H9 (cell line): ENCODE data around the gene TNFAIP6. TPM values are rescaled to one million over a fixed set of nuclear protein-coding genes. Genes with fewer than 3 reads are reported as not detected.

ENCODE experiments used
- DNase-seq: peaks from one replicate; pipeline ENCODE4 v3.0.0-alpha.2; 2017
- H2AFZ ChIP-seq: one replicate; pipeline ENCODE4 v1.6.1; 2013; ENCODE audit warnings: mild to moderate bottlenecking, low read length, control low read depth, moderate library complexity
- H2AK5ac ChIP-seq: 2 replicates; pipeline ENCODE4 v1.6.1; 2013; ENCODE audit warnings: low read length, control low read depth, mixed read lengths; ENCODE audit not compliant: insufficient read length
- H2BK120ac ChIP-seq: one replicate; pipeline ENCODE4 v1.6.1; 2013; ENCODE audit warnings: low read depth, mild to moderate bottlenecking, low read length, control low read depth, inconsistent platforms; ENCODE audit not compliant: poor library complexity, severe bottlenecking
- H2BK12ac ChIP-seq: 2 replicates; pipeline ENCODE4 v1.6.1; 2013; ENCODE audit warnings: low read length, control low read depth, mixed read lengths, low read depth; ENCODE audit not compliant: insufficient read length
- H2BK15ac ChIP-seq: 2 replicates; pipeline ENCODE4 v1.6.1; 2013; ENCODE audit warnings: low read depth, low read length, control low read depth
- H2BK20ac ChIP-seq: one replicate; pipeline ENCODE4 v1.6.1; 2013; ENCODE audit warnings: low read depth, mild to moderate bottlenecking, low read length, control low read depth, inconsistent platforms; ENCODE audit not compliant: poor library complexity, severe bottlenecking
- H2BK5ac ChIP-seq: 2 replicates; pipeline ENCODE4 v1.6.1; 2013; ENCODE audit warnings: low read length, control low read depth, mixed read lengths; ENCODE audit not compliant: insufficient read length
- H3K14ac ChIP-seq: 2 replicates; pipeline ENCODE4 v1.6.1; 2013; ENCODE audit warnings: low read length, control low read depth; ENCODE audit not compliant: insufficient read depth
- H3K18ac ChIP-seq: 2 replicates; pipeline ENCODE4 v1.6.1; 2013; ENCODE audit warnings: low read depth, mild to moderate bottlenecking, mixed read lengths, low read length, control low read depth; ENCODE audit not compliant: insufficient read length
- H3K23ac ChIP-seq: 2 replicates; pipeline ENCODE4 v1.6.1; 2013; ENCODE audit warnings: low read length, control low read depth, mixed read lengths, low read depth; ENCODE audit not compliant: insufficient read length
- H3K23me2 ChIP-seq: 2 replicates; pipeline ENCODE4 v1.6.1; 2013; ENCODE audit warnings: low read depth, mild to moderate bottlenecking, mixed read lengths, low read length, control low read depth; ENCODE audit not compliant: insufficient read length, poor library complexity, severe bottlenecking
- H3K27ac ChIP-seq: 2 replicates; pipeline ENCODE4 v1.5.1; 2013; ENCODE audit warnings: low read length, control low read depth, mixed read lengths, low read depth; ENCODE audit not compliant: insufficient read length
- H3K27me3 ChIP-seq: 2 replicates; pipeline ENCODE4 v1.6.1; 2013; ENCODE audit warnings: low read length, control low read depth, inconsistent platforms; ENCODE audit not compliant: insufficient read depth
- H3K4ac ChIP-seq: 2 replicates; pipeline ENCODE4 v1.6.1; 2013; ENCODE audit warnings: low read depth, mild to moderate bottlenecking, control low read depth, inconsistent platforms, low read length, moderate library complexity
- H3K4me1 ChIP-seq: 2 replicates; pipeline ENCODE4 v1.6.1; 2013; ENCODE audit warnings: low read length, control low read depth, inconsistent platforms; ENCODE audit not compliant: insufficient read depth
- H3K4me2 ChIP-seq: 2 replicates; pipeline ENCODE4 v1.6.1; 2013; ENCODE audit warnings: low read length, control low read depth, mixed read lengths; ENCODE audit not compliant: insufficient read length, insufficient read depth
- H3K56ac ChIP-seq: 2 replicates; pipeline ENCODE4 v1.6.1; 2013; ENCODE audit warnings: low read depth, mild to moderate bottlenecking, mixed read lengths, low read length, control low read depth; ENCODE audit not compliant: insufficient read length
- H3K79me1 ChIP-seq: 2 replicates; pipeline ENCODE4 v1.6.1; 2013; ENCODE audit warnings: low read depth, mild to moderate bottlenecking, moderate library complexity, low read length, control low read depth, inconsistent platforms; ENCODE audit not compliant: insufficient read depth, poor library complexity, severe bottlenecking
- H3K79me2 ChIP-seq: 2 replicates; pipeline ENCODE4 v1.6.1; 2013; ENCODE audit warnings: low read length, control low read depth, inconsistent platforms; ENCODE audit not compliant: insufficient read depth
- H3K9ac ChIP-seq: 2 replicates; pipeline ENCODE4 v1.6.1; 2013; ENCODE audit warnings: low read length, control low read depth, mixed read lengths; ENCODE audit not compliant: insufficient read length; ENCODE audit errors: extremely low read depth
- H3K9me3 ChIP-seq: one replicate; pipeline ENCODE4 v1.6.1; 2013; ENCODE audit warnings: low read depth, low read length, inconsistent platforms; ENCODE audit not compliant: control insufficient read depth
- H3T11ph ChIP-seq: one replicate; pipeline ENCODE4 v1.6.1; 2013; ENCODE audit warnings: mild to moderate bottlenecking, low read length, control low read depth, inconsistent platforms
- H4K20me1 ChIP-seq: one replicate; pipeline ENCODE4 v1.6.1; 2013; ENCODE audit not compliant: control insufficient read depth, insufficient read length, insufficient read depth
- H4K5ac ChIP-seq: 2 replicates; pipeline ENCODE4 v1.6.1; 2013; ENCODE audit warnings: low read depth, mild to moderate bottlenecking, mixed read lengths, low read length, control low read depth; ENCODE audit not compliant: insufficient read length
- H4K8ac ChIP-seq: replicated peaks from 2 replicates; pipeline ENCODE4 v1.6.1; 2013; ENCODE audit warnings: low read length, control low read depth, mixed read lengths, low read depth; ENCODE audit not compliant: insufficient read length
- H4K91ac ChIP-seq: 2 replicates; pipeline ENCODE4 v1.6.1; 2013; ENCODE audit warnings: low read depth, mild to moderate bottlenecking, moderate library complexity, mixed read lengths, low read length, control low read depth; ENCODE audit not compliant: insufficient read length
- H3K27ac Mint-ChIP-seq, 3 experiments: 2 replicates in 2 of 3; 3 replicates in 1 of 3; pipeline ENCODE4 v1.8.0; 2020 to 2021; ENCODE audit warnings: mixed read lengths in 3 of 3, mild to moderate bottlenecking in 1 of 3, moderate library complexity in 1 of 3
- H3K27me3 Mint-ChIP-seq: 2 replicates; pipeline ENCODE4 v1.8.0; 2021; ENCODE audit warnings: low read depth, mild to moderate bottlenecking, moderate library complexity, mixed read lengths
- H3K36me3 Mint-ChIP-seq, 3 experiments: 2 replicates in 2 of 3; 3 replicates in 1 of 3; pipeline ENCODE4 v1.8.0; 2020 to 2021; ENCODE audit warnings: low read depth in 3 of 3, mixed read lengths in 3 of 3; ENCODE audit not compliant: insufficient read depth in 1 of 3
- H3K4me1 Mint-ChIP-seq, 2 experiments: 2 replicates each; pipeline ENCODE4 v1.8.0; 2020; ENCODE audit warnings: mixed read lengths in 2 of 2
- H3K4me3 Mint-ChIP-seq, 2 experiments: 2 replicates in 1 of 2; 3 replicates in 1 of 2; pipeline ENCODE4 v1.8.0; 2020 to 2021; ENCODE audit warnings: mild to moderate bottlenecking in 2 of 2, mixed read lengths in 2 of 2, moderate library complexity in 1 of 2
- H3K9me3 Mint-ChIP-seq, 2 experiments: 2 replicates in 1 of 2; 3 replicates in 1 of 2; pipeline ENCODE4 v1.8.0; 2020; ENCODE audit warnings: mild to moderate bottlenecking in 2 of 2, mixed read lengths in 2 of 2, moderate library complexity in 1 of 2
- CTCF ChIP-seq: fragments of 200-600 bp; sonication (generic); conservative IDR thresholded peaks from 3 replicates; pipeline ENCODE4 v1.8.0; 2021; ENCODE audit warnings: antibody characterized with exemption, mild to moderate bottlenecking
- WGBS: extraction: QIAGEN DNeasy Blood & Tissue Kit; methylation state at CpG from one replicate; pipeline ENCODE4 v1.1.7; 2013; ENCODE audit warnings: missing lambda C conversion rate, low lambda C conversion rate, mixed read lengths; ENCODE audit not compliant: insufficient read length; ENCODE audit errors: extremely low coverage; 5-methylcytosine and 5-hydroxymethylcytosine counted together
- total RNA-seq: library from RNA; stranded (reverse); gene quantifications from 2 replicates; pipeline ENCODE4 v1.2.1, GENCODE V29; 2021

Gene TNFAIP6
- total RNA-seq, 1 experiment from 2014 or later, result 1.2 TPM

- no peak overlapping the region for H3T11ph ChIP-seq
- H3K4ac ChIP-seq, result no peak overlapping the region
- H3K4me2 ChIP-seq, result no peak overlapping the region
- H2AK5ac ChIP-seq, result no peak overlapping the region
- no CpG with 5 or more reads among the region's 4 CpGs for WGBS
- H3K79me2 ChIP-seq, result no peaks in the 10 kb centered on the region
- H3K23me2 ChIP-seq, result no peaks in the 10 kb centered on the region
- Mint-ChIP-seq H3K4me1 (peaks cover 13 to 15% of the 10 kb centered on the region in 2 experiments), H3K4me3 (no peak overlapping the region), H3K9me3 (no peaks in the 10 kb centered on the region; a peak in 2 of 5 replicates), H3K27ac (no peak overlapping the region), H3K36me3 (peaks cover 0 to 2% (median 0%) of the 10 kb centered on the region in 3 experiments; a peak in 1 of 7 replicates), H3K27me3 (no peaks in the 10 kb centered on the region)
- no peak overlapping the region for H3K18ac ChIP-seq
- no peak for DNase-seq
- H2BK15ac ChIP-seq, result no peak overlapping the region
- no peak for TF ChIP-seq CTCF
- no peak overlapping the region for H4K5ac ChIP-seq
- no peak overlapping the region for H2BK20ac ChIP-seq
- no peak overlapping the region for H2BK120ac ChIP-seq
- no peak overlapping the region for H2AFZ ChIP-seq
- H2BK12ac ChIP-seq, result no peak overlapping the region
- H4K8ac ChIP-seq, result no peak overlapping the region
- H3K14ac ChIP-seq, result no peak overlapping the region
- H3K9me3 ChIP-seq, result no peaks in the 10 kb centered on the region
- H3K9ac ChIP-seq, result no peak overlapping the region
- no peak overlapping the region for H4K91ac ChIP-seq
- no peak overlapping the region for H3K27ac ChIP-seq
- no peak overlapping the region for H2BK5ac ChIP-seq
- no peak overlapping the region for H3K56ac ChIP-seq
- no peaks in the 10 kb centered on the region for H4K20me1 ChIP-seq
- no peak overlapping the region for H3K23ac ChIP-seq
- no peaks in the 10 kb centered on the region; the same call in 1 of the 2 replicates for H3K27me3 ChIP-seq
- H3K4me1 ChIP-seq, result peaks cover 5% of the 10 kb centered on the region; the same call in 1 of the 2 replicates
- H3K79me1 ChIP-seq, result no peaks in the 10 kb centered on the region
Observed at GRCh38 chr2:151350579-151351195, 6.7 kb upstream of the TNFAIP6 start.
